Measurements from ENCODE around the gene CBLB.

The CBLB gene

DNA sequence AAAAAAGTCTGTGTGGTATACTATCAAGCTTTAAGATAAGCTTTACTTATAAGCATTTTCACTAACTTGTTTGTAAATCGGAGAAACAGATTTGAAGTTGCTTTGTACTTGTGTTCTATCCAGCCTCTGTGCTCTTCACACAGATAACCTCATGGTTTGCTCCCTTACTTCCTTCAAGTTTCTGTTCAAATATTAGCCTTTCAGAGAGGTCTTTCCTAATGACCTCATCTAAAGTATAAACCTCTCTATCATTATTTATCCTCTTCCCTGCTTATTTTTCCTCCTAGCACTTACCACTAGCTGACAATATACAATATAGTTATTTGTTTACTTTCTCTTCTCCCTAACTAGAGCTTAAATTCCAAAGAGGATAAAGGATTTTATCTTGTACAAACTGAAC lies 180.0 kb downstream of the CBLB start:
- TF ChIP-seq, protein P1, sequence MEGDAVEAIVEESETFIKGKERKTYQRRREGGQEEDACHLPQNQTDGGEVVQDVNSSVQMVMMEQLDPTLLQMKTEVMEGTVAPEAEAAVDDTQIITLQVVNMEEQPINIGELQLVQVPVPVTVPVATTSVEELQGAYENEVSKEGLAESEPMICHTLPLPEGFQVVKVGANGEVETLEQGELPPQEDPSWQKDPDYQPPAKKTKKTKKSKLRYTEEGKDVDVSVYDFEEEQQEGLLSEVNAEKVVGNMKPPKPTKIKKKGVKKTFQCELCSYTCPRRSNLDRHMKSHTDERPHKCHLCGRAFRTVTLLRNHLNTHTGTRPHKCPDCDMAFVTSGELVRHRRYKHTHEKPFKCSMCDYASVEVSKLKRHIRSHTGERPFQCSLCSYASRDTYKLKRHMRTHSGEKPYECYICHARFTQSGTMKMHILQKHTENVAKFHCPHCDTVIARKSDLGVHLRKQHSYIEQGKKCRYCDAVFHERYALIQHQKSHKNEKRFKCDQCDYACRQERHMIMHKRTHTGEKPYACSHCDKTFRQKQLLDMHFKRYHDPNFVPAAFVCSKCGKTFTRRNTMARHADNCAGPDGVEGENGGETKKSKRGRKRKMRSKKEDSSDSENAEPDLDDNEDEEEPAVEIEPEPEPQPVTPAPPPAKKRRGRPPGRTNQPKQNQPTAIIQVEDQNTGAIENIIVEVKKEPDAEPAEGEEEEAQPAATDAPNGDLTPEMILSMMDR (conservative IDR thresholded peaks at IDR 0.05; ENCODE audit: low read depth, low read length), result no peak
- DNase-seq (ENCODE audit: low read depth), result peak; percentile 30
- no peak overlapping the region for H3K4me3 ChIP-seq (ENCODE audit: low read depth, low read length)

- H3K4me3 ChIP-seq (ENCODE audit: low read depth, low read length), result no peak overlapping the region
- TF ChIP-seq, protein P1 (conservative IDR thresholded peaks at IDR 0.05; ENCODE audit: low read depth, low read length), result peak; percentile 67
- DNase-seq (ENCODE audit: low read depth), result peak; percentile 59
Measured at GRCh38 chr3:105686278-105686897, 182.4 kb downstream of the CBLB start.

GRCh38 chr3:105679951-105680350 lies 188.9 kb downstream of the CBLB start:
- TF ChIP-seq, protein P1 (conservative IDR thresholded peaks at IDR 0.05; ENCODE audit: low read depth, low read length), result no peak
- no peak overlapping the region for H3K4me3 ChIP-seq (ENCODE audit: low read depth, low read length)
- DNase-seq (ENCODE audit: low read depth), result no peak

- H3K4me3 ChIP-seq (ENCODE audit: low read depth, low read length), result no peak overlapping the region
- DNase-seq (ENCODE audit: low read depth), result no peak
- TF ChIP-seq, protein P1 (conservative IDR thresholded peaks at IDR 0.05; ENCODE audit: low read depth, low read length), result no peak
Measured at GRCh38 chr3:105678017-105678416, 190.8 kb downstream of the CBLB start.

- TF ChIP-seq, protein P1 (conservative IDR thresholded peaks at IDR 0.05; ENCODE audit: low read depth, low read length), result no peak
- H3K4me3 ChIP-seq (ENCODE audit: low read depth, low read length), result no peak overlapping the region
- DNase-seq (ENCODE audit: low read depth), result no peak
Measured at GRCh38 chr3:105676621-105677300, 192.1 kb downstream of the CBLB start.

DNA sequence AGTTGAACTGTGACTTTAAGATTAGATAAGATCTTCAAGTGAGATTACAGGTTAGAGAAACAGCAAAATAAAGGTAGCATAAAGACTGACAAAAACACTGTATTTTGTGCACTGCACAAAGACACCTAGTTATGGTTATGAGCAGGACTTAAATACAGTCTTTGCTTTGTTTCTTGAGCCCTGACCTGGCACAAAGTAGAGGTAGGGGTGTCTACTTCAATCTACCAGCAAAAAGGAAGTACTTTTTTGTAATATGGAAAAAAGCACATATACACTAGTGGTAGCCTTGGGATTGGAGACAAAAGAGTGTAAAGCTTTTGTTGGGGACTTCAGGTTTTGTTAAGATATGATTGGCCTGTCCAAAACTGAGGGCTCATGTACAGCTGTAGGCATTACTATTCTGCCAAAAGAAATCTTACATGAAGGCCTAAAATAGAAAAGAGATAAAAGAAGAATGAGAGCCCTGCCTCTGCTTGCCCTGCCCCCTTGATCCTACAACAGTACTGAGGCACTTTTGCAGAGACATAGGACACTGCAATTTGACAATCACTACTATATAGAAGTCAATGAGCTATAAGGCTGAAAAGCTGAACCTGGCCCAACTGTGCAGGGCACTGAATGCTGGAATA lies 194.3 kb downstream of the CBLB start:
- H3K4me3 ChIP-seq (ENCODE audit: low read depth, low read length), result no peak overlapping the region
- no peak for DNase-seq (ENCODE audit: low read depth)
- TF ChIP-seq, protein P1 (conservative IDR thresholded peaks at IDR 0.05; ENCODE audit: low read depth, low read length), result no peak

Data from choroid plexus epithelial cell (primary cell).